ENCODE measurements around the gene GPANK1.

Gene GPANK1

DNA sequence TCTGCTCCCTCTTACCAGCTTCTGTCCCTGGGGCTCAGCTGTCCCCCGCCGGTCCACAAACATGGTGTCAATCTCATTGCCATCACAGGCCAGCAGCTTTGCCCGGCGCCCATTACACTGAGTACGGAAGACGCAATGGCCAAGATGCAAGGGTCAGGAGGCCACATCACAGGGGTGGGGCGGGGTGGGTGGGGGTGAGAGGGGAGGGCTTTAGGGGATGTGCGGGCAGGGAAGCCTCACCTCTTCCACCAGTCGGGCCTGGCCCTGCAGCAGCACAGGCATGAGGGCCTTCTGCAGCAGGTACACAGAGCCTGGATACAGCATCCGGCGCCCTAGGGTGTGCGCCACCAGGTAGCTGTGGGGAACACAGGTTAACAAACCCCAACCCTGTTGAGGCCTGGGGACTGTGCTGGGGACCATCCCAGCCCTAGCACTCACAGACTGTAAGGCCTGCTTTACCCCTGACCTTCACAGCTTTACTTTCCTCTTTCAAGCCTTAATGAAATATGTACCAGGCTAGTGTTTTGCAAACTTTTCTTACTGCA is 26.8 kb upstream of the GPANK1 start:
- in situ Hi-C loops (cut with MboI; ENCODE audit: low sequenced_read_pairs, unreplicated experiment), result no loop called here
- DNase-seq (ENCODE audit: low spot score), result no peak
- TF ChIP-seq, protein P1, sequence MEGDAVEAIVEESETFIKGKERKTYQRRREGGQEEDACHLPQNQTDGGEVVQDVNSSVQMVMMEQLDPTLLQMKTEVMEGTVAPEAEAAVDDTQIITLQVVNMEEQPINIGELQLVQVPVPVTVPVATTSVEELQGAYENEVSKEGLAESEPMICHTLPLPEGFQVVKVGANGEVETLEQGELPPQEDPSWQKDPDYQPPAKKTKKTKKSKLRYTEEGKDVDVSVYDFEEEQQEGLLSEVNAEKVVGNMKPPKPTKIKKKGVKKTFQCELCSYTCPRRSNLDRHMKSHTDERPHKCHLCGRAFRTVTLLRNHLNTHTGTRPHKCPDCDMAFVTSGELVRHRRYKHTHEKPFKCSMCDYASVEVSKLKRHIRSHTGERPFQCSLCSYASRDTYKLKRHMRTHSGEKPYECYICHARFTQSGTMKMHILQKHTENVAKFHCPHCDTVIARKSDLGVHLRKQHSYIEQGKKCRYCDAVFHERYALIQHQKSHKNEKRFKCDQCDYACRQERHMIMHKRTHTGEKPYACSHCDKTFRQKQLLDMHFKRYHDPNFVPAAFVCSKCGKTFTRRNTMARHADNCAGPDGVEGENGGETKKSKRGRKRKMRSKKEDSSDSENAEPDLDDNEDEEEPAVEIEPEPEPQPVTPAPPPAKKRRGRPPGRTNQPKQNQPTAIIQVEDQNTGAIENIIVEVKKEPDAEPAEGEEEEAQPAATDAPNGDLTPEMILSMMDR (IDR thresholded peaks at IDR 0.05; ENCODE audit: borderline replicate concordance, control extremely low read depth, extremely low read depth, insufficient read depth, missing control alignments), result no peak

- in situ Hi-C loops (cut with MboI; ENCODE audit: low sequenced_read_pairs, unreplicated experiment), result no loop called here
- TF ChIP-seq, protein P1 (IDR thresholded peaks at IDR 0.05; ENCODE audit: borderline replicate concordance, control extremely low read depth, extremely low read depth, insufficient read depth, missing control alignments), result no peak
Observed at GRCh38 chr6:31691078-31691463, 26.3 kb upstream of the GPANK1 start.

DNA sequence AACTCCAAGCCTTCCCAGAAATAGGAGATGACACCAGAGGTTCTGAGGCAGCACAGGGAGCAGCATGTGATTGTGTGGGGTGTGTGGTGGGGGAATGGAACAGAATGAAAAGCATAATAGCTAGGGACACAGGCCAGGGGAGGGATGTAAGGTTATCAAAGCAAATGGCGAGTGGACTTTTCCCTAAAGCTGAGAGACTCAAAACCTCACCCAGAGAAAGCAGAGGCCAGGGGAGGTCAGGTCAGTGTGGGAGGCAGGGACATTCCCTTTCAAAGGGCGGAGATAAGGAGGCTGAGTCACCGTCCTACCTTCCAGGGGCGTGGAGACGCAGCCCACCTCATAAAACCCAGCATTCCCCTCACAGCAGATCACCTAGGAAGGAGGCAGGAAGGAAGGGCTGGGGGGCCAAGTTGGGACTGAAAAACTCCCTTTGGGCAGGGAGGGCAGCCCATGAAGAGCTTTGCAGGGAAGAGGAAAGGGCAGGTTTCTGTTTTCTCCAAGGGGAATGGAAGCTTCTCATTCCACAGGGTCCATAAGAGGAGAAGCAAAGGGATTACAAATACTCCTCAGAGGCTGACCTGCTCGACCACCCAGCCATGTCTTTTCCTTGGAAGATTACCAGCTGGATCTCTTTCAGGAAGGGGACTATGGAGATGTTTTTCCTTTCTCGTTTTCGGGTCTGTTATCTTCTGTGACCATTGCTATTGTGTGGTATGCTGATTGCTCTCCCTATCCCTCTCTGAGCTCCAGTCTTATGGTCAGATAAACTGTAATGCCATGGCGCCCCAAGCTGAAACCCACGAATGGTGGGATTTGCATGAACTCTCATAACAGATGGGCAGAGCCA is 25.7 kb upstream of the GPANK1 start:
- TF ChIP-seq, protein P1 (IDR thresholded peaks at IDR 0.05; ENCODE audit: borderline replicate concordance, control extremely low read depth, extremely low read depth, insufficient read depth, missing control alignments), result no peak
- in situ Hi-C loops (cut with MboI; ENCODE audit: low sequenced_read_pairs, unreplicated experiment), result no loop called here

More at GRCh38 chr6:31691078-31691463, 26.3 kb upstream of the GPANK1 start:
- DNase-seq (ENCODE audit: low spot score), result no peak

GRCh38 chr6:31689249-31690110 is 24.7 kb upstream of the GPANK1 start:
- DNase-seq (ENCODE audit: low spot score), result peak; percentile 46
- TF ChIP-seq, protein P1 (IDR thresholded peaks at IDR 0.05; ENCODE audit: borderline replicate concordance, control extremely low read depth, extremely low read depth, insufficient read depth, missing control alignments), result peak; percentile 29
- in situ Hi-C loops (cut with MboI; ENCODE audit: low sequenced_read_pairs, unreplicated experiment), result loop anchor here (10.0 kb wide), 1 partner anchor 265 kb away; the partner anchor contains the start of genes NELFE and SKIC2

More for the DNA sequence above, 25.7 kb upstream of the GPANK1 start:
- DNase-seq (ENCODE audit: low spot score), result peak; percentile 29

DNA sequence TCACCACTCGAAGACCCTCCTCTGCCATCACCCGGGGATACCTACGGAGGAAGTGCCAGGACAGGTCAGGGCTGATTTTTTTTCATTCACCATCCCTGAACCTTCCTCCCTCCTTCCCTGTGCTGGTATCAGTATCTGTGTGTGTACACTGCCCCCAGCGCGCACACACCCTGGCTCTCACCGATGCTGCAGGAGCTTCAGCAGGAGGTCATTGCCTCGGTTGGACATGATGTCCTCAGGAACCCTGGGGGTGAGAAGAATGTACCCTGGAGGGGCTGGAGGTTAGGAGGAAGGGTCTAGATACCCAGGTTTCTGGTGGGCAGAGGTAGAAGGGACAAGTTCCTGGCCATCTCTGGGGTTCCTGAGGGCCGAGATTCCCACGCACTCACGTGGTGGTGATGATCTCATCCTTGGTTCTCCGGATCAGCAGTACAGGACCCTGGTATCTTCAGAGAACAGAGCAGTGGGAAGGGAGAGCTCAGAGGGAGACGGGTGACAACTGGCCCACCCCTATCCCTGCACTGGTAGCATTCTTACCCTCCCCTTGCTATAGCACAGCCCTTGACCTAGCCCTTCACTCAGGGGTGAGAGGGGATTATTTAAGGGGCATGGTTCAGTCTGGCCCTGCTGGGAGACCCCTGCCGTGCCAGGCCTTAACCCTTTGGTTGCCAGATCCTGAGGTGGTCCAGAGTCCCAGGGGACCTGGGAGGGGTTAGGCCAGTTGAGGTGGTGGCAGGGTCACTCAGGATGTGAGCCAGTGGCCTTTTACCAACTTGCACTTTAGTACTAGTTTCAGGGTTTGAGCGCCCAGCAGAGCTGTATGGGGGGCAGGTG is 23.3 kb upstream of the GPANK1 start:
- in situ Hi-C loops (cut with MboI; ENCODE audit: low sequenced_read_pairs, unreplicated experiment), result loop anchor here (10.0 kb wide), 1 partner anchor 267 kb away; the partner anchor contains the start of genes NELFE and SKIC2
- TF ChIP-seq, protein P1 (IDR thresholded peaks at IDR 0.05; ENCODE audit: borderline replicate concordance, control extremely low read depth, extremely low read depth, insufficient read depth, missing control alignments), result no peak
- DNase-seq (ENCODE audit: low spot score), result no peak
